GM23338 (cell line): Measurements from ENCODE around the gene IBSP. TPM values are rescaled to one million over a fixed set of nuclear protein-coding genes. Genes with fewer than 3 reads are reported as not detected.

Experiments
- ATAC-seq: fragments of 200-7000 bp; cut with Tn5 transposase; 3 replicates; pipeline ENCODE4 v1.9.1; 2020
- DNase-seq: peaks from one replicate; pipeline ENCODE4 v3.0.0-alpha.2; 2015; ENCODE audit warnings: low spot score
- H2AFZ ChIP-seq: fragments of 200-600 bp; sonication (generic); 2 replicates; pipeline ENCODE4 v1.8.0; 2016; ENCODE audit warnings: antibody characterized with exemption, mild to moderate bottlenecking, moderate library complexity
- H3F3A ChIP-seq: fragments of 200-600 bp; sonication (generic); replicated peaks from 2 replicates; pipeline ENCODE4 v1.8.0; 2017; ENCODE audit warnings: antibody characterized with exemption, mixed run types, low read depth
- H3K27ac ChIP-seq: fragments of 200-600 bp; sonication (generic); 2 replicates; pipeline ENCODE4 v1.6.1; 2016; ENCODE audit warnings: low read depth
- H3K27me3 ChIP-seq: fragments of 200-600 bp; sonication (generic); 2 replicates; pipeline ENCODE4 v1.8.0; 2016; ENCODE audit warnings: mild to moderate bottlenecking, mixed run types, moderate library complexity; ENCODE audit not compliant: insufficient read depth
- H3K36me3 ChIP-seq: fragments of 200-600 bp; sonication (generic); 2 replicates; pipeline ENCODE4 v1.8.0; 2016; ENCODE audit warnings: mild to moderate bottlenecking; ENCODE audit not compliant: insufficient read depth
- H3K4me1 ChIP-seq: fragments of 200-600 bp; sonication (generic); 2 replicates; pipeline ENCODE4 v1.8.0; 2016; ENCODE audit warnings: mild to moderate bottlenecking, moderate library complexity; ENCODE audit not compliant: insufficient read depth
- H3K4me2 ChIP-seq: fragments of 200-600 bp; sonication (generic); 2 replicates; pipeline ENCODE4 v1.7.1; 2017; ENCODE audit warnings: mixed run types
- H3K4me3 ChIP-seq: fragments of 200-600 bp; sonication (generic); 2 replicates; pipeline ENCODE4 v1.6.1; 2016; ENCODE audit warnings: mixed run types
- H3K79me2 ChIP-seq: fragments of 200-600 bp; sonication (generic); replicated peaks from 2 replicates; pipeline ENCODE4 v1.8.0; 2017; ENCODE audit warnings: mild to moderate bottlenecking; ENCODE audit not compliant: insufficient read depth
- H3K9me2 ChIP-seq: fragments of 200-600 bp; sonication (generic); 2 replicates; pipeline ENCODE4 v1.8.0; 2017; ENCODE audit not compliant: insufficient read depth
- H4K20me1 ChIP-seq: fragments of 200-600 bp; sonication (generic); replicated peaks from 2 replicates; pipeline ENCODE4 v1.8.0; 2017; ENCODE audit warnings: mild to moderate bottlenecking; ENCODE audit not compliant: insufficient read depth
- H3K27ac Mint-ChIP-seq: 2 replicates; pipeline ENCODE4 v1.8.0; 2020; ENCODE audit warnings: inconsistent platforms, mild to moderate bottlenecking, moderate library complexity, mixed read lengths
- H3K27me3 Mint-ChIP-seq: 3 replicates; pipeline ENCODE4 v1.8.0; 2022; ENCODE audit warnings: low read depth, mild to moderate bottlenecking, moderate library complexity, mixed read lengths, inconsistent platforms; ENCODE audit not compliant: insufficient read depth, poor library complexity
- H3K36me3 Mint-ChIP-seq: 3 replicates; pipeline ENCODE4 v1.8.0; 2021; ENCODE audit warnings: low read depth, mild to moderate bottlenecking, inconsistent platforms, moderate library complexity, mixed read lengths
- H3K4me1 Mint-ChIP-seq: 3 replicates; pipeline ENCODE4 v1.8.0; 2020; ENCODE audit warnings: mild to moderate bottlenecking, inconsistent platforms, mixed read lengths
- H3K4me3 Mint-ChIP-seq: 3 replicates; pipeline ENCODE4 v1.8.0; 2021; ENCODE audit warnings: moderate library complexity, mild to moderate bottlenecking, inconsistent platforms, mixed read lengths
- H3K9me3 Mint-ChIP-seq: 3 replicates; pipeline ENCODE4 v1.8.0; 2020; ENCODE audit warnings: moderate library complexity, mild to moderate bottlenecking, inconsistent platforms, mixed read lengths
- CREB1 ChIP-seq: fragments of 250-450 bp; sonication (Bioruptor Pico); IDR thresholded peaks from 2 replicates; pipeline ENCODE4 v1.5.0; 2020; ENCODE audit warnings: low read depth, mild to moderate bottlenecking, moderate library complexity
- EZH2 ChIP-seq: fragments of 200-600 bp; sonication (generic); IDR thresholded peaks from one replicate; pipeline ENCODE4 v1.8.0; 2017; ENCODE audit warnings: antibody characterized with exemption, mild to moderate bottlenecking, low read depth; ENCODE audit not compliant: unreplicated experiment
- EZH2phosphoT487 ChIP-seq: fragments of 200-600 bp; sonication (generic); IDR thresholded peaks from one replicate; pipeline ENCODE4 v1.8.1; 2018; ENCODE audit warnings: antibody characterized with exemption; ENCODE audit not compliant: unreplicated experiment
- JUNB ChIP-seq: IDR thresholded peaks from one replicate; pipeline ENCODE4 v1.6.1; 2016; ENCODE audit warnings: antibody characterized with exemption; ENCODE audit not compliant: unreplicated experiment
- NANOG ChIP-seq: IDR thresholded peaks from 2 replicates; pipeline ENCODE4 v1.6.1; 2016; ENCODE audit warnings: antibody characterized with exemption, borderline replicate concordance
- POLR2AphosphoS5 ChIP-seq: IDR thresholded peaks from 2 replicates; pipeline ENCODE4 v1.6.1; 2016; ENCODE audit warnings: antibody characterized with exemption, low read depth
- STAT1 ChIP-seq: IDR thresholded peaks from one replicate; pipeline ENCODE4 v1.6.1; 2016; ENCODE audit warnings: antibody characterized with exemption; ENCODE audit not compliant: unreplicated experiment
- ZNF114 ChIP-seq: fragments of 250-450 bp; sonication (Bioruptor Pico); IDR thresholded peaks from 2 replicates; pipeline ENCODE4 v1.5.0; 2020; ENCODE audit warnings: mild to moderate bottlenecking, moderate library complexity
- ZNF331 ChIP-seq: fragments of 250-450 bp; sonication (Bioruptor Pico); IDR thresholded peaks from 2 replicates; pipeline ENCODE4 v1.5.0; 2020; ENCODE audit warnings: low read depth, mild to moderate bottlenecking, moderate library complexity
- polyA plus RNA-seq: library from polyadenylated mRNA; unstranded; fragments of >200 nt; fragmentation: Nextera tagmentation; extraction: Ambion mirVana; gene quantifications from 2 replicates; pipeline ENCODE4 v1.2.1, GENCODE V29; 2016
- total RNA-seq: library from RNA; depleted of rRNA; stranded (reverse); fragments of >200 nt; shearing (Covaris generic); gene quantifications from 2 replicates; pipeline ENCODE4 v1.2.3, GENCODE V29; 2014
- TF ChIP-seq, protein P1 (sequence below): IDR thresholded peaks from 2 replicates; pipeline ENCODE4 v1.6.1; 2016; ENCODE audit warnings: antibody characterized with exemption
- TF ChIP-seq, protein P2 (sequence below): fragments of 250-450 bp; sonication (Bioruptor Pico); IDR thresholded peaks from 2 replicates; pipeline ENCODE4 v1.5.0; 2020; ENCODE audit warnings: mild to moderate bottlenecking, moderate library complexity
- TF ChIP-seq, protein P3 (sequence below): IDR thresholded peaks from one replicate; pipeline ENCODE4 v1.6.1; 2018; ENCODE audit warnings: antibody characterized with exemption; ENCODE audit not compliant: unreplicated experiment
- TF ChIP-seq, protein P4 (sequence below), 2 experiments: fragments of 200-600 bp in 1 of 2; sonication (generic) in 1 of 2; conservative IDR thresholded peaks; 2 replicates each; pipeline versions ENCODE4 v1.5.1 to v1.6.1; 2016 to 2017; ENCODE audit warnings: antibody characterized with exemption in 2 of 2, low read depth in 2 of 2, mild to moderate bottlenecking in 2 of 2, moderate library complexity in 1 of 2

The IBSP gene
- total and polyA plus RNA-seq, 2 experiments from 2014 or later: not detected

DNA sequence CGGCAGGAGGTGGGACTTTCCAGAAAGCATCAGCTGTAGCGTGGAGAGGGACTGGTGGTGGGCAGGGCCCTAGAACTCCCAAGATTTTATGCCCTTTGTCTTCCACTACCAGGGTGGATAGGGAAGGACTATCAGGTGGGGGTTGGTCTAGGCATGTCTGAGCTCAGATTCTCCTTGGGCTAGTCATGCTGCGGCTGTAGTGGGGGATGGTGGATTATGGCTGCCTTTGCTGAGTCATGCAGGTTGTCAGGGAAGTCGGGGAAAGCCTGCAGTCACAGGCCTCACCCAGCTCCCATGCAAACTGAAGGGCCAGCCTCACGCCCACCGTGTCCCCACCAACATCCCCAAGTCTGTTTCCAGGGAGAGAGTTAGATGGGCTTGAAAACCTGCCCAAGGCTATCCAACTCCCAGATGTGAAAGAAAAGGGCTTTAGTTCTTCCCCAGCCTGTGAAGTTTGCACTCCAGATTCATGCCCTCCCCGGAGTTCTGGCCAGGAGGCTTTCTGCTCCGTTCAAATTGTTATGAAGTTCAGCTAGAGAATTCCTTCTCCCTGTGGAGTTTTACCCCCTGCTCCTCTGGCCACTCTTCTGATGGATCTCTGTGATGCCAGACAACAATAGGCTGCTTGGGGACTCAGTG, 20.0 kb downstream of the IBSP start (continued):
- TF ChIP-seq ZNF331 (CRISPR knock-in tag): no peak

DNA sequence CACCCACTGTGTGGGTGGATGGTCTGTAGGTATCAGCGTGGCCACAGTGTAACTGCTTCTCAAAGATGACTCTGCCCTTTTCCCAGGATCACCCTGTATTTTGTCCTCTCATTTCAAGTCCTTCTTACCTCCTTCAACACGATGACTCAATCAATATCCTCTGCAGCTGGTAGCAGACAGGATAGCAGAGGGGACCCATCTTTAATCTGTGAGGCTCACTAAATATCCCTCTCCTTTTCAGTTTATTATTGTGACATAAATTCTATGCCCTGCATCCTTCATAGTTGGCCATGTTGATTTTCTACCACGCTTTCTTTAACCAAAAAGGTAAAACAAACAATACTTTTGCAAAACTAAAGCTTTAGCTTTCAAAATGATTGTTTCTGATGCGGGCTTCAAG, 23.8 kb downstream of the IBSP start:
- ATAC-seq: no peak
- Mint-ChIP-seq H3K9me3 (peaks cover 7% of the 10 kb centered on the region; the same call in 2 of the 3 replicates), H3K36me3 (peaks cover 14% of the 10 kb centered on the region), H3K27ac (no peak overlapping the region), H3K27me3 (peaks cover 11% of the 10 kb centered on the region), H3K4me3 (no peak overlapping the region), H3K4me1 (peaks cover 17% of the 10 kb centered on the region)
- H3F3A ChIP-seq: no peaks in the 10 kb centered on the region
- no peak overlapping the region for H3K27ac ChIP-seq
- H3K4me2 ChIP-seq: no peak overlapping the region
- no peaks in the 10 kb centered on the region for H3K79me2 ChIP-seq
- TF ChIP-seq STAT1 (no peak), ZNF331 (CRISPR knock-in tag) (no peak), EZH2phosphoT487 (no peak), EZH2 (no peak), JUNB (no peak), ZNF114 (CRISPR knock-in tag) (no peak), CREB1 (CRISPR knock-in tag) (no peak), POLR2AphosphoS5 (no peak), NANOG (no peak)
- TF ChIP-seq, protein P1, sequence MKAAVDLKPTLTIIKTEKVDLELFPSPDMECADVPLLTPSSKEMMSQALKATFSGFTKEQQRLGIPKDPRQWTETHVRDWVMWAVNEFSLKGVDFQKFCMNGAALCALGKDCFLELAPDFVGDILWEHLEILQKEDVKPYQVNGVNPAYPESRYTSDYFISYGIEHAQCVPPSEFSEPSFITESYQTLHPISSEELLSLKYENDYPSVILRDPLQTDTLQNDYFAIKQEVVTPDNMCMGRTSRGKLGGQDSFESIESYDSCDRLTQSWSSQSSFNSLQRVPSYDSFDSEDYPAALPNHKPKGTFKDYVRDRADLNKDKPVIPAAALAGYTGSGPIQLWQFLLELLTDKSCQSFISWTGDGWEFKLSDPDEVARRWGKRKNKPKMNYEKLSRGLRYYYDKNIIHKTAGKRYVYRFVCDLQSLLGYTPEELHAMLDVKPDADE: no peak
- TF ChIP-seq, protein P2, sequence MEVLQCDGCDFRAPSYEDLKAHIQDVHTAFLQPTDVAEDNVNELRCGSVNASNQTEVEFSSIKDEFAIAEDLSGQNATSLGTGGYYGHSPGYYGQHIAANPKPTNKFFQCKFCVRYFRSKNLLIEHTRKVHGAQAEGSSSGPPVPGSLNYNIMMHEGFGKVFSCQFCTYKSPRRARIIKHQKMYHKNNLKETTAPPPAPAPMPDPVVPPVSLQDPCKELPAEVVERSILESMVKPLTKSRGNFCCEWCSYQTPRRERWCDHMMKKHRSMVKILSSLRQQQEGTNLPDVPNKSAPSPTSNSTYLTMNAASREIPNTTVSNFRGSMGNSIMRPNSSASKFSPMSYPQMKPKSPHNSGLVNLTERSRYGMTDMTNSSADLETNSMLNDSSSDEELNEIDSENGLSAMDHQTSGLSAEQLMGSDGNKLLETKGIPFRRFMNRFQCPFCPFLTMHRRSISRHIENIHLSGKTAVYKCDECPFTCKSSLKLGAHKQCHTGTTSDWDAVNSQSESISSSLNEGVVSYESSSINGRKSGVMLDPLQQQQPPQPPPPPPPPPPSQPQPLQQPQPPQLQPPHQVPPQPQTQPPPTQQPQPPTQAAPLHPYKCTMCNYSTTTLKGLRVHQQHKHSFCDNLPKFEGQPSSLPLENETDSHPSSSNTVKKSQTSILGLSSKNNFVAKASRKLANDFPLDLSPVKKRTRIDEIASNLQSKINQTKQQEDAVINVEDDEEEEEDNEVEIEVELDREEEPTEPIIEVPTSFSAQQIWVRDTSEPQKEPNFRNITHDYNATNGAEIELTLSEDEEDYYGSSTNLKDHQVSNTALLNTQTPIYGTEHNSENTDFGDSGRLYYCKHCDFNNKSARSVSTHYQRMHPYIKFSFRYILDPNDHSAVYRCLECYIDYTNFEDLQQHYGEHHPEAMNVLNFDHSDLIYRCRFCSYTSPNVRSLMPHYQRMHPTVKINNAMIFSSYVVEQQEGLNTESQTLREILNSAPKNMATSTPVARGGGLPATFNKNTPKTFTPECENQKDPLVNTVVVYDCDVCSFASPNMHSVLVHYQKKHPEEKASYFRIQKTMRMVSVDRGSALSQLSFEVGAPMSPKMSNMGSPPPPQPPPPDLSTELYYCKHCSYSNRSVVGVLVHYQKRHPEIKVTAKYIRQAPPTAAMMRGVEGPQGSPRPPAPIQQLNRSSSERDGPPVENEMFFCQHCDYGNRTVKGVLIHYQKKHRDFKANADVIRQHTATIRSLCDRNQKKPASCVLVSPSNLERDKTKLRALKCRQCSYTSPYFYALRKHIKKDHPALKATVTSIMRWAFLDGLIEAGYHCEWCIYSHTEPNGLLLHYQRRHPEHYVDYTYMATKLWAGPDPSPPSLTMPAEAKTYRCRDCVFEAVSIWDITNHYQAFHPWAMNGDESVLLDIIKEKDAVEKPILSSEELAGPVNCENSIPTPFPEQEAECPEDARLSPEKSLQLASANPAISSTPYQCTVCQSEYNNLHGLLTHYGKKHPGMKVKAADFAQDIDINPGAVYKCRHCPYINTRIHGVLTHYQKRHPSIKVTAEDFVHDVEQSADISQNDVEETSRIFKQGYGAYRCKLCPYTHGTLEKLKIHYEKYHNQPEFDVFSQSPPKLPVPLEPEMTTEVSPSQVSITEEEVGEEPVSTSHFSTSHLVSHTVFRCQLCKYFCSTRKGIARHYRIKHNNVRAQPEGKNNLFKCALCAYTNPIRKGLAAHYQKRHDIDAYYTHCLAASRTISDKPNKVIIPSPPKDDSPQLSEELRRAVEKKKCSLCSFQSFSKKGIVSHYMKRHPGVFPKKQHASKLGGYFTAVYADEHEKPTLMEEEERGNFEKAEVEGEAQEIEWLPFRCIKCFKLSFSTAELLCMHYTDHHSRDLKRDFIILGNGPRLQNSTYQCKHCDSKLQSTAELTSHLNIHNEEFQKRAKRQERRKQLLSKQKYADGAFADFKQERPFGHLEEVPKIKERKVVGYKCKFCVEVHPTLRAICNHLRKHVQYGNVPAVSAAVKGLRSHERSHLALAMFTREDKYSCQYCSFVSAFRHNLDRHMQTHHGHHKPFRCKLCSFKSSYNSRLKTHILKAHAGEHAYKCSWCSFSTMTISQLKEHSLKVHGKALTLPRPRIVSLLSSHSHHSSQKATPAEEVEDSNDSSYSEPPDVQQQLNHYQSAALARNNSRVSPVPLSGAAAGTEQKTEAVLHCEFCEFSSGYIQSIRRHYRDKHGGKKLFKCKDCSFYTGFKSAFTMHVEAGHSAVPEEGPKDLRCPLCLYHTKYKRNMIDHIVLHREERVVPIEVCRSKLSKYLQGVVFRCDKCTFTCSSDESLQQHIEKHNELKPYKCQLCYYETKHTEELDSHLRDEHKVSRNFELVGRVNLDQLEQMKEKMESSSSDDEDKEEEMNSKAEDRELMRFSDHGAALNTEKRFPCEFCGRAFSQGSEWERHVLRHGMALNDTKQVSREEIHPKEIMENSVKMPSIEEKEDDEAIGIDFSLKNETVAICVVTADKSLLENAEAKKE (CRISPR knock-in tag): no peak
- TF ChIP-seq, protein P3, sequence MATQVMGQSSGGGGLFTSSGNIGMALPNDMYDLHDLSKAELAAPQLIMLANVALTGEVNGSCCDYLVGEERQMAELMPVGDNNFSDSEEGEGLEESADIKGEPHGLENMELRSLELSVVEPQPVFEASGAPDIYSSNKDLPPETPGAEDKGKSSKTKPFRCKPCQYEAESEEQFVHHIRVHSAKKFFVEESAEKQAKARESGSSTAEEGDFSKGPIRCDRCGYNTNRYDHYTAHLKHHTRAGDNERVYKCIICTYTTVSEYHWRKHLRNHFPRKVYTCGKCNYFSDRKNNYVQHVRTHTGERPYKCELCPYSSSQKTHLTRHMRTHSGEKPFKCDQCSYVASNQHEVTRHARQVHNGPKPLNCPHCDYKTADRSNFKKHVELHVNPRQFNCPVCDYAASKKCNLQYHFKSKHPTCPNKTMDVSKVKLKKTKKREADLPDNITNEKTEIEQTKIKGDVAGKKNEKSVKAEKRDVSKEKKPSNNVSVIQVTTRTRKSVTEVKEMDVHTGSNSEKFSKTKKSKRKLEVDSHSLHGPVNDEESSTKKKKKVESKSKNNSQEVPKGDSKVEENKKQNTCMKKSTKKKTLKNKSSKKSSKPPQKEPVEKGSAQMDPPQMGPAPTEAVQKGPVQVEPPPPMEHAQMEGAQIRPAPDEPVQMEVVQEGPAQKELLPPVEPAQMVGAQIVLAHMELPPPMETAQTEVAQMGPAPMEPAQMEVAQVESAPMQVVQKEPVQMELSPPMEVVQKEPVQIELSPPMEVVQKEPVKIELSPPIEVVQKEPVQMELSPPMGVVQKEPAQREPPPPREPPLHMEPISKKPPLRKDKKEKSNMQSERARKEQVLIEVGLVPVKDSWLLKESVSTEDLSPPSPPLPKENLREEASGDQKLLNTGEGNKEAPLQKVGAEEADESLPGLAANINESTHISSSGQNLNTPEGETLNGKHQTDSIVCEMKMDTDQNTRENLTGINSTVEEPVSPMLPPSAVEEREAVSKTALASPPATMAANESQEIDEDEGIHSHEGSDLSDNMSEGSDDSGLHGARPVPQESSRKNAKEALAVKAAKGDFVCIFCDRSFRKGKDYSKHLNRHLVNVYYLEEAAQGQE: no peak
- TF ChIP-seq, protein P4, sequence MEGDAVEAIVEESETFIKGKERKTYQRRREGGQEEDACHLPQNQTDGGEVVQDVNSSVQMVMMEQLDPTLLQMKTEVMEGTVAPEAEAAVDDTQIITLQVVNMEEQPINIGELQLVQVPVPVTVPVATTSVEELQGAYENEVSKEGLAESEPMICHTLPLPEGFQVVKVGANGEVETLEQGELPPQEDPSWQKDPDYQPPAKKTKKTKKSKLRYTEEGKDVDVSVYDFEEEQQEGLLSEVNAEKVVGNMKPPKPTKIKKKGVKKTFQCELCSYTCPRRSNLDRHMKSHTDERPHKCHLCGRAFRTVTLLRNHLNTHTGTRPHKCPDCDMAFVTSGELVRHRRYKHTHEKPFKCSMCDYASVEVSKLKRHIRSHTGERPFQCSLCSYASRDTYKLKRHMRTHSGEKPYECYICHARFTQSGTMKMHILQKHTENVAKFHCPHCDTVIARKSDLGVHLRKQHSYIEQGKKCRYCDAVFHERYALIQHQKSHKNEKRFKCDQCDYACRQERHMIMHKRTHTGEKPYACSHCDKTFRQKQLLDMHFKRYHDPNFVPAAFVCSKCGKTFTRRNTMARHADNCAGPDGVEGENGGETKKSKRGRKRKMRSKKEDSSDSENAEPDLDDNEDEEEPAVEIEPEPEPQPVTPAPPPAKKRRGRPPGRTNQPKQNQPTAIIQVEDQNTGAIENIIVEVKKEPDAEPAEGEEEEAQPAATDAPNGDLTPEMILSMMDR (conservative IDR thresholded peaks at IDR 0.05; ENCODE audit: low read depth in 2 of 2): no peak
- no peaks in the 10 kb centered on the region for H4K20me1 ChIP-seq
- DNase-seq: no peak
- no peak overlapping the region for H3K4me3 ChIP-seq
- H3K36me3 ChIP-seq: no peaks in the 10 kb centered on the region
- peaks cover 32% of the 10 kb centered on the region; the same call in 1 of the 2 replicates for H3K9me2 ChIP-seq
- H3K27me3 ChIP-seq: no peaks in the 10 kb centered on the region
- H3K4me1 ChIP-seq: no peaks in the 10 kb centered on the region; the same call in 1 of the 2 replicates
- H2AFZ ChIP-seq: no peak overlapping the region; the same call in 1 of the 2 replicates
